H9 (cell line): ENCODE measurements around the gene PPP1R13B. TPM values are rescaled to one million over a fixed set of nuclear protein-coding genes. Genes with fewer than 3 reads are reported as not detected.

Experiments used
- DNase-seq: peaks from one replicate; pipeline ENCODE4 v3.0.0-alpha.2; 2017
- H2AFZ ChIP-seq: one replicate; pipeline ENCODE4 v1.6.1; 2013; ENCODE audit warnings: mild to moderate bottlenecking, low read length, control low read depth, moderate library complexity
- H2AK5ac ChIP-seq: 2 replicates; pipeline ENCODE4 v1.6.1; 2013; ENCODE audit warnings: low read length, control low read depth, mixed read lengths; ENCODE audit not compliant: insufficient read length
- H2BK120ac ChIP-seq: one replicate; pipeline ENCODE4 v1.6.1; 2013; ENCODE audit warnings: low read depth, mild to moderate bottlenecking, low read length, control low read depth, inconsistent platforms; ENCODE audit not compliant: poor library complexity, severe bottlenecking
- H2BK12ac ChIP-seq: 2 replicates; pipeline ENCODE4 v1.6.1; 2013; ENCODE audit warnings: low read length, control low read depth, mixed read lengths, low read depth; ENCODE audit not compliant: insufficient read length
- H2BK15ac ChIP-seq: 2 replicates; pipeline ENCODE4 v1.6.1; 2013; ENCODE audit warnings: low read depth, low read length, control low read depth
- H2BK20ac ChIP-seq: one replicate; pipeline ENCODE4 v1.6.1; 2013; ENCODE audit warnings: low read depth, mild to moderate bottlenecking, low read length, control low read depth, inconsistent platforms; ENCODE audit not compliant: poor library complexity, severe bottlenecking
- H2BK5ac ChIP-seq: 2 replicates; pipeline ENCODE4 v1.6.1; 2013; ENCODE audit warnings: low read length, control low read depth, mixed read lengths; ENCODE audit not compliant: insufficient read length
- H3K14ac ChIP-seq: 2 replicates; pipeline ENCODE4 v1.6.1; 2013; ENCODE audit warnings: low read length, control low read depth; ENCODE audit not compliant: insufficient read depth
- H3K18ac ChIP-seq: 2 replicates; pipeline ENCODE4 v1.6.1; 2013; ENCODE audit warnings: low read depth, mild to moderate bottlenecking, mixed read lengths, low read length, control low read depth; ENCODE audit not compliant: insufficient read length
- H3K23ac ChIP-seq: 2 replicates; pipeline ENCODE4 v1.6.1; 2013; ENCODE audit warnings: low read length, control low read depth, mixed read lengths, low read depth; ENCODE audit not compliant: insufficient read length
- H3K23me2 ChIP-seq: 2 replicates; pipeline ENCODE4 v1.6.1; 2013; ENCODE audit warnings: low read depth, mild to moderate bottlenecking, mixed read lengths, low read length, control low read depth; ENCODE audit not compliant: insufficient read length, poor library complexity, severe bottlenecking
- H3K27ac ChIP-seq: 2 replicates; pipeline ENCODE4 v1.5.1; 2013; ENCODE audit warnings: low read length, control low read depth, mixed read lengths, low read depth; ENCODE audit not compliant: insufficient read length
- H3K27me3 ChIP-seq: 2 replicates; pipeline ENCODE4 v1.6.1; 2013; ENCODE audit warnings: low read length, control low read depth, inconsistent platforms; ENCODE audit not compliant: insufficient read depth
- H3K4ac ChIP-seq: 2 replicates; pipeline ENCODE4 v1.6.1; 2013; ENCODE audit warnings: low read depth, mild to moderate bottlenecking, control low read depth, inconsistent platforms, low read length, moderate library complexity
- H3K4me1 ChIP-seq: 2 replicates; pipeline ENCODE4 v1.6.1; 2013; ENCODE audit warnings: low read length, control low read depth, inconsistent platforms; ENCODE audit not compliant: insufficient read depth
- H3K4me2 ChIP-seq: 2 replicates; pipeline ENCODE4 v1.6.1; 2013; ENCODE audit warnings: low read length, control low read depth, mixed read lengths; ENCODE audit not compliant: insufficient read length, insufficient read depth
- H3K56ac ChIP-seq: 2 replicates; pipeline ENCODE4 v1.6.1; 2013; ENCODE audit warnings: low read depth, mild to moderate bottlenecking, mixed read lengths, low read length, control low read depth; ENCODE audit not compliant: insufficient read length
- H3K79me1 ChIP-seq: 2 replicates; pipeline ENCODE4 v1.6.1; 2013; ENCODE audit warnings: low read depth, mild to moderate bottlenecking, moderate library complexity, low read length, control low read depth, inconsistent platforms; ENCODE audit not compliant: insufficient read depth, poor library complexity, severe bottlenecking
- H3K79me2 ChIP-seq: 2 replicates; pipeline ENCODE4 v1.6.1; 2013; ENCODE audit warnings: low read length, control low read depth, inconsistent platforms; ENCODE audit not compliant: insufficient read depth
- H3K9ac ChIP-seq: 2 replicates; pipeline ENCODE4 v1.6.1; 2013; ENCODE audit warnings: low read length, control low read depth, mixed read lengths; ENCODE audit not compliant: insufficient read length; ENCODE audit errors: extremely low read depth
- H3K9me3 ChIP-seq: one replicate; pipeline ENCODE4 v1.6.1; 2013; ENCODE audit warnings: low read depth, low read length, inconsistent platforms; ENCODE audit not compliant: control insufficient read depth
- H3T11ph ChIP-seq: one replicate; pipeline ENCODE4 v1.6.1; 2013; ENCODE audit warnings: mild to moderate bottlenecking, low read length, control low read depth, inconsistent platforms
- H4K20me1 ChIP-seq: one replicate; pipeline ENCODE4 v1.6.1; 2013; ENCODE audit not compliant: control insufficient read depth, insufficient read length, insufficient read depth
- H4K5ac ChIP-seq: 2 replicates; pipeline ENCODE4 v1.6.1; 2013; ENCODE audit warnings: low read depth, mild to moderate bottlenecking, mixed read lengths, low read length, control low read depth; ENCODE audit not compliant: insufficient read length
- H4K8ac ChIP-seq: replicated peaks from 2 replicates; pipeline ENCODE4 v1.6.1; 2013; ENCODE audit warnings: low read length, control low read depth, mixed read lengths, low read depth; ENCODE audit not compliant: insufficient read length
- H4K91ac ChIP-seq: 2 replicates; pipeline ENCODE4 v1.6.1; 2013; ENCODE audit warnings: low read depth, mild to moderate bottlenecking, moderate library complexity, mixed read lengths, low read length, control low read depth; ENCODE audit not compliant: insufficient read length
- H3K27ac Mint-ChIP-seq, 3 experiments: 2 replicates in 2 of 3; 3 replicates in 1 of 3; pipeline ENCODE4 v1.8.0; 2020 to 2021; ENCODE audit warnings: mixed read lengths in 3 of 3, mild to moderate bottlenecking in 1 of 3, moderate library complexity in 1 of 3
- H3K27me3 Mint-ChIP-seq: 2 replicates; pipeline ENCODE4 v1.8.0; 2021; ENCODE audit warnings: low read depth, mild to moderate bottlenecking, moderate library complexity, mixed read lengths
- H3K36me3 Mint-ChIP-seq, 3 experiments: 2 replicates in 2 of 3; 3 replicates in 1 of 3; pipeline ENCODE4 v1.8.0; 2020 to 2021; ENCODE audit warnings: low read depth in 3 of 3, mixed read lengths in 3 of 3; ENCODE audit not compliant: insufficient read depth in 1 of 3
- H3K4me1 Mint-ChIP-seq, 2 experiments: 2 replicates each; pipeline ENCODE4 v1.8.0; 2020; ENCODE audit warnings: mixed read lengths in 2 of 2
- H3K4me3 Mint-ChIP-seq, 2 experiments: 2 replicates in 1 of 2; 3 replicates in 1 of 2; pipeline ENCODE4 v1.8.0; 2020 to 2021; ENCODE audit warnings: mild to moderate bottlenecking in 2 of 2, mixed read lengths in 2 of 2, moderate library complexity in 1 of 2
- H3K9me3 Mint-ChIP-seq, 2 experiments: 2 replicates in 1 of 2; 3 replicates in 1 of 2; pipeline ENCODE4 v1.8.0; 2020; ENCODE audit warnings: mild to moderate bottlenecking in 2 of 2, mixed read lengths in 2 of 2, moderate library complexity in 1 of 2
- WGBS: extraction: QIAGEN DNeasy Blood & Tissue Kit; methylation state at CpG from one replicate; pipeline ENCODE4 v1.1.7; 2013; ENCODE audit warnings: missing lambda C conversion rate, low lambda C conversion rate, mixed read lengths; ENCODE audit not compliant: insufficient read length; ENCODE audit errors: extremely low coverage; 5-methylcytosine and 5-hydroxymethylcytosine counted together
- total RNA-seq: library from RNA; stranded (reverse); gene quantifications from 2 replicates; pipeline ENCODE4 v1.2.1, GENCODE V29; 2021
- TF ChIP-seq, protein P1 (sequence below): fragments of 200-600 bp; sonication (generic); conservative IDR thresholded peaks from 3 replicates; pipeline ENCODE4 v1.8.0; 2021; ENCODE audit warnings: antibody characterized with exemption, mild to moderate bottlenecking

Gene PPP1R13B
- total RNA-seq, 1 experiment from 2014 or later: 6.0 TPM

DNA sequence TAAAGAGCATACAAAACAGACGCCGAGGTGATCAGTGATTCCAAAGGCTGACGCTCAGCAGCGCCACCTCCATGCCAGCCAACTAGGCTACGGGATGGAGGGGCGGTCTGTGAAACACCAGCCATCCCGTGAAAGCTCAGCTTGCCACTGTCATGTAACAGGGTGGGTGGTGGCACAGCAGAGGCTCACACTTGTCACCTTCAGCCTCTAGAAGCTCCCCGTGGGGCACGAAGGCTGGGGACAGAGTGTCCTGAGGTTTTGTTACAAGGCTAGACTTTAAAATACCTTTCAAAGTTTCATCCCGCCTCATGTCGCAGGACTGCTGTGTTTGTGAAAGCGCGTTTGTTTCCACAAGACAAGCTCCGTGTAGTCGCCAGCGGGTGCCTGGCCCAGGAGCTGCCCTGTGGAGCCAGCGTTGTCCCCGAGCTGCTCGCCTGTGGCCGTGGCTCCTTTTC lies 152.8 kb downstream of the PPP1R13B start:
- Mint-ChIP-seq H3K9me3 (no peaks in the 10 kb centered on the region), H3K4me3 (no peak overlapping the region), H3K4me1 (peaks cover 10 to 13% of the 10 kb centered on the region in 2 experiments; a peak in 3 of 4 replicates), H3K27me3 (peaks cover under 1% of the 10 kb centered on the region; the same call in 1 of the 2 replicates), H3K27ac (no peak overlapping the region), H3K36me3 (peaks cover 2 to 42% (median 20%) of the 10 kb centered on the region in 3 experiments; a peak in 6 of 7 replicates)
- Histone ChIP-seq H4K8ac (no peak overlapping the region), H2BK20ac (no peak overlapping the region), H2BK15ac (no peak overlapping the region), H3K23me2 (no peaks in the 10 kb centered on the region), H4K5ac (no peak overlapping the region), H3K14ac (no peak overlapping the region), H3K9me3 (no peaks in the 10 kb centered on the region), H3K4ac (no peak overlapping the region), H4K91ac (no peak overlapping the region), H3K23ac (no peak overlapping the region), H3K18ac (no peak overlapping the region), H3K27me3 (no peaks in the 10 kb centered on the region), H3K79me1 (no peaks in the 10 kb centered on the region), H3T11ph (no peak overlapping the region), H3K4me1 (no peaks in the 10 kb centered on the region), H3K79me2 (no peaks in the 10 kb centered on the region), H3K27ac (no peak overlapping the region), H2AFZ (no peak overlapping the region), H3K56ac (no peak overlapping the region), H2AK5ac (no peak overlapping the region), H2BK120ac (no peak overlapping the region), H2BK12ac (no peak overlapping the region), H3K4me2 (no peak overlapping the region), H2BK5ac (no peak overlapping the region), H3K9ac (no peak overlapping the region), H4K20me1 (peaks cover 3% of the 10 kb centered on the region)
- TF ChIP-seq, protein P1, sequence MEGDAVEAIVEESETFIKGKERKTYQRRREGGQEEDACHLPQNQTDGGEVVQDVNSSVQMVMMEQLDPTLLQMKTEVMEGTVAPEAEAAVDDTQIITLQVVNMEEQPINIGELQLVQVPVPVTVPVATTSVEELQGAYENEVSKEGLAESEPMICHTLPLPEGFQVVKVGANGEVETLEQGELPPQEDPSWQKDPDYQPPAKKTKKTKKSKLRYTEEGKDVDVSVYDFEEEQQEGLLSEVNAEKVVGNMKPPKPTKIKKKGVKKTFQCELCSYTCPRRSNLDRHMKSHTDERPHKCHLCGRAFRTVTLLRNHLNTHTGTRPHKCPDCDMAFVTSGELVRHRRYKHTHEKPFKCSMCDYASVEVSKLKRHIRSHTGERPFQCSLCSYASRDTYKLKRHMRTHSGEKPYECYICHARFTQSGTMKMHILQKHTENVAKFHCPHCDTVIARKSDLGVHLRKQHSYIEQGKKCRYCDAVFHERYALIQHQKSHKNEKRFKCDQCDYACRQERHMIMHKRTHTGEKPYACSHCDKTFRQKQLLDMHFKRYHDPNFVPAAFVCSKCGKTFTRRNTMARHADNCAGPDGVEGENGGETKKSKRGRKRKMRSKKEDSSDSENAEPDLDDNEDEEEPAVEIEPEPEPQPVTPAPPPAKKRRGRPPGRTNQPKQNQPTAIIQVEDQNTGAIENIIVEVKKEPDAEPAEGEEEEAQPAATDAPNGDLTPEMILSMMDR: peak; percentile 42; the same call in 2 of the 3 replicates
- DNase-seq: no peak
- WGBS: no CpG with 5 or more reads among the region's 20 CpGs
